ENCODE measurements around the gene TNFRSF1B. TPM values are rescaled to one million over a fixed set of nuclear protein-coding genes. Genes with fewer than 3 reads are reported as not detected.
A peak's percentile ranks its signal among the peaks of the same experiment; 100 is the strongest.

The TNFRSF1B gene
- polyA plus RNA-seq, 6 donors from 2014 or later, result 29.0 to 54.0 (median 42.7) TPM

DNA sequence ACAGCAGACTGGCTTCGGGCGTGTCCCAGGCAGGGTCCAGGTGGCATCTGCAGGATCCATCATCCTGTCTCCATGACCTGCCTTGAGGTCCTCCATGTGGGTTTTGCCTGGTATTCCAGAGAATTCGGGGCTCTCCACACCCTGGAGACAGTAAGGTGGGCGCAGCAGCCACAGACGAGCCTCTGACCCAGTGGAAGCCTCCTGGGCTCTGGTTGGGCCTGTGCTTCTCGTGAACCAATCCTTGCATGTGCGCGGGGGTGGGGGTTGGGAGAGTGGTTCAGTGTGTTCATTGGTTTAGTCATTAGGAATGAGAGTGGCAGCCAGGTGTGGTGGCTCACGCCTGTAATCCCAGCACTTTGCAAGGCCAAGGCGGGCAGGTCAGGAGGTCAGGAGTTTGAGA, 32.1 kb upstream of the TNFRSF1B start:
- Mint-ChIP-seq H3K36me3 (no peaks in the 10 kb centered on the region), H3K4me1 (peaks cover 14 to 31% (median 25%) of the 10 kb centered on the region in 3 donors), H3K27me3 (no peaks in the 10 kb centered on the region), H3K4me3 (no peak overlapping the region), H3K9me3 (no peaks in the 10 kb centered on the region), H3K27ac (peak overlapping the region in 3 of 6 donors; percentile 5 to 85 (median 70))
- ATAC-seq (ENCODE audit: low read depth in 2 of 2) (no peak), DNase-seq (no peak)

DNA sequence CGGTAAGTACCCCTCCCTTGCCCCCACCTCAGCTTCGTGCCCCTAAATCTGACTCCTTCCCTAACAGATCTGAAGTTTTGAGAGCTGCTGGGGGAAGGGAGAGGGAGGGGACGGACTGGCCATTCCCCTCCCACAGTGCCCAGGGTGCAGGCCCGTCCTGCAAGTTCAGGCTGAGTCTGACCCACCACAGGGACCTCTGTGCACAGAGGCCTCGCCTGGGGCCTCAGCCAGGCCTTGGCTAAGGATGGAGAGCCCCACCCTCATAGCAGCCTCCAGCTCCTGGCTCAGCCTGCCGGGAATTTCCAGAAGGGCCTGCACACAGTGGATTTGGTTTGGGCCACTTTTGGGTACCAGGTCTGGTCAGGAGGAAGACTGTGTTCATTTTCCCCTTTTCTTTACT, 31.2 kb upstream of the TNFRSF1B start:
- Mint-ChIP-seq H3K4me1 (peaks cover 16 to 33% (median 25%) of the 10 kb centered on the region in 3 donors), H3K9me3 (no peaks in the 10 kb centered on the region), H3K4me3 (no peak overlapping the region), H3K27ac (peak overlapping the region in 2 of 6 donors; percentile 47 to 69), H3K27me3 (no peaks in the 10 kb centered on the region), H3K36me3 (no peaks in the 10 kb centered on the region)
- no peak for DNase-seq
- no peak for ATAC-seq (ENCODE audit: low read depth in 2 of 2)

DNA sequence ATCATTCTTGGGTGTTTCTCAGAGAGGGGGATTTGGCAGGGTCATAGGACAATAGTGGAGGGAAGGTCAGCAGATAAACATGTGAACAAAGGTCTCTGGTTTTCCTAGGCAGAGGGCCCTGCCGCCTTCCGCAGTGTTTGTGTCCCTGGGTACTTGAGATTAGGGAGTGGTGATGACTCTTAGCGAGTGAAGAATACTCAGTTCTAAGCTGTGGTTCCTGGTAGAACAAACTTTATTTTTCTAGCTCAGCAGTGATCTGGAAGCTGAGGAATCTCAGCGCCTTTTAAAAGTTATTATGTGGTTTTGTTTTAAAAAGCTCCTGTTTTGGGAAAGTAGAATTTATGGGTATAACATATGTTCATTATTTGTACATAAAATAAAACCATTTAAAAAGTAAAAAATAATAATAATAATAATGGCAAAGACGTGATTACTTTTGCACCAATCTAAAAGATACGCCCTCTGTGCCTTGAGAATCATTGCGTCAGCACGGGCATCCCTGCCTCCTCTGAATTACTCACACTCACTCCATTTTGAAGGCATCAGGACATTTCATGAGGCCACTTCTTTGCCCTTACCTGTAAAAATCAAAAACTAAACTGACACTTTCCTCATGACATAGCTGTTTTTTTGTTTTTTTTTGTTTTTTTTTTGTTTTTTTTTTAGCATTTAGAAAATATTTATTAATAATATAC, 29.7 kb upstream of the TNFRSF1B start:
- ATAC-seq (ENCODE audit: low read depth in 2 of 2) (no peak), DNase-seq (no peak)
- Mint-ChIP-seq H3K9me3 (no peaks in the 10 kb centered on the region), H3K36me3 (no peaks in the 10 kb centered on the region), H3K27me3 (no peaks in the 10 kb centered on the region), H3K4me3 (no peak overlapping the region), H3K27ac (peak overlapping the region in 2 of 6 donors; percentile 50 to 68), H3K4me1 (peaks cover 16 to 30% (median 25%) of the 10 kb centered on the region in 3 donors)

DNA sequence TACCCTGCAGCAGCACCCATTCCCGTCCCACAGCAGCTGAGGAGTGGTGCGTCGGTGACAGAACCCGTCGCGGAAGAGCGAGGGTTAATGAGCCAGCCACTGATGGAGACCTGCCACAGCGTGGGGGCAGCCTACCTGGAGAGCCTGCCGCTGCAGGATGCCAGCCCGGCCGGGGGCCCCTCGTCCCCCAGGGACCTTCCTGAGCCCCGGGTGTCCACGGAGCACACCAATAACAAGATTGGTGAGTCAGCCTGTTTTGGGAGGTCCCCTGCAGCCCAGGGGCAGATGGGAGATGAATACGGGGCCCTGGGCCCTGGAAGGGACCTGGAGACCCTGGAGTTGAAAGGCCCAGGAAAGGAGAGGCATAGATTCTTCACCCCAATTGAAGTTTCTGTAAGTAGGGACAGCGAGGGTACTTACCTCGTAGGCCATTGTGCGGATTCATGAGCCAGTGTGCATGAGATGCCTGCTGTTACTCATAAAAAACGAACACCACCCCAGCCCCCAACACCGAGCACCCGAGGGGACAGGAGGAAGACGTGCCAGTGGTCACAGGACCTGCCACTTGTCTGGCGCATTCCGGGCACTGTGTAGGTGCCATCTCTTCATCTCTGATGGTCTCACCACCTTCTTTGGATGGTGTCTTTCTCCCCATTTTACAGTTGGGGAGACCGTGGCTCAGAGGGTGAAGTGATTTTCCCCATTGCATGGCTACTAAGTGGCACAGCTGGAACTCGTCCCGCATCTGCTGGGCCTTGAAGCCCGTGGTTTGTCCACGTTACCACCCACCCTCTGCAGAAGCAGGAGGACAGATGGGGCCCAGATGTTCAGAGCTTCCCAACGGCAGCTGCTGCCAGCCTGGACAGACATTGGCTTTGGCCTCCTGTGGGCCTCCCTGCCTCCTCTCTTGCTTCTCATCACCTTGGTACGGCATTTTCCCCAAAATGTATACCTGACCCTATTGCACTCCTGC, 28.3 kb upstream of the TNFRSF1B start:
- H3K36me3 Mint-ChIP-seq, result no peaks in the 10 kb centered on the region
- DNase-seq, result no peak
- peaks cover 20 to 27% (median 25%) of the 10 kb centered on the region in 3 donors for H3K4me1 Mint-ChIP-seq
- peak overlapping the region in 3 of 6 donors; percentile 4 to 56 (median 38) for H3K27ac Mint-ChIP-seq
- no peaks in the 10 kb centered on the region for H3K27me3 Mint-ChIP-seq
- no peak for ATAC-seq (ENCODE audit: low read depth in 2 of 2)
- no peaks in the 10 kb centered on the region for H3K9me3 Mint-ChIP-seq
- H3K4me3 Mint-ChIP-seq, result no peak overlapping the region

DNA sequence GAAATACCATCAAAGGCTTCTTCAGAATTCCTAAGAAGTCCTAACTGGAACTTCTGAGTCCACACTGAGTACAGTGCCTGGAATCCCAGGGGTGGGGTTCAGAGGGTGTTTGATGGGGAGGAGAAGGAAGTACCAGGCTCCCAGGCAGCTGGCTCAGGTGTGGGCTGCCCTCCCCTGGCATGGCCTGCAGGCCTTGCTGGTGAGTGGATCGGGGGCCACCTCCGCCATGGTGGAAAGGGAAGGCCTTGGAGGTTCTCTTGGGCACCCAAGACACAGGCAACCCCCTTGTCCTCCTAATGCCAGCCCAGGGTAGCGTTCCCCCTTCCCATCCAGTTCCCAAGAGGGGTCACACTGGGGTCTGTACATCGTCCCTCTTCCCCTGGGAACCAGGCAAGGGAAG, 26.8 kb upstream of the TNFRSF1B start:
- H3K4me1 Mint-ChIP-seq, result peaks cover 27 to 35% (median 34%) of the 10 kb centered on the region in 3 donors
- H3K27me3 Mint-ChIP-seq, result no peaks in the 10 kb centered on the region
- DNase-seq, result no peak
- no peak for ATAC-seq (ENCODE audit: low read depth in 2 of 2)
- H3K9me3 Mint-ChIP-seq, result no peaks in the 10 kb centered on the region
- peak overlapping the region in 3 of 6 donors; percentile 4 to 91 (median 75) for H3K27ac Mint-ChIP-seq
- H3K36me3 Mint-ChIP-seq, result no peaks in the 10 kb centered on the region
- H3K4me3 Mint-ChIP-seq, result no peak overlapping the region

DNA sequence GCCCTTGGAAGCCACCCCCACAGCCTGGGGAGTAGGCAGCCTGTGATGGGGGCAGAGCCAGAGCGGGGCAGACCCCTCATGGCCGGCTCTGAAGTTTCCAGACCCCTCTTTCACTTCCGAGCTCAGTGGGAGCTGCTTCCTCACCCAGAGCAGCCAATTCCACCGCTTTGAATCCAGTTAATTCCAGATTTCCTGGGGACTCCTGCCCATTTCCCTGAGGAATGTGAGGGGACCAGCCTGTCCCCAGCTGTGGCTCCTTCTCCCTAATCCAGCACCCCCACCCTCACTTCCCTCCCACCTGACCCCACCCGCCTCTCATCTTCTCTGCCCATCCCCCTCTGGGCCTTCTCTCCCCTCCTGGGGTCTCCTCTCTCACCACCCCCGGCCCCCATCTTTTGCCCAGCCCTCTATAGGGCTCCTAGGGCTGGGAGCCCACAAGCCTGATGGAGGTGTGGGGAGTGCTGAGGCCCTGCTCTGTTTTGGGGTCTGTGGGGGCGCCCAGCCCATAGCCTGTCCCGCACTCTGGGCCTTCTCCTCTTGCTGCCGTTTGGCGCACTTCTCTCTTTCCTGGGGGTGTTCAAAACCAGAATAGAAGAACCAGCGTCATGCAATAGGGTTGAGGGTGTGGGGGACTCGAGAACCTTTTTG, 26.2 kb upstream of the TNFRSF1B start:
- Mint-ChIP-seq H3K27me3 (no peaks in the 10 kb centered on the region), H3K4me1 (peaks cover 31 to 41% (median 40%) of the 10 kb centered on the region in 3 donors), H3K4me3 (no peak overlapping the region), H3K9me3 (no peaks in the 10 kb centered on the region), H3K36me3 (no peaks in the 10 kb centered on the region), H3K27ac (peak overlapping the region in 5 of 6 donors; percentile 11 to 74 (median 50))
- DNase-seq (no peak), ATAC-seq (ENCODE audit: low read depth in 2 of 2) (no peak)

DNA sequence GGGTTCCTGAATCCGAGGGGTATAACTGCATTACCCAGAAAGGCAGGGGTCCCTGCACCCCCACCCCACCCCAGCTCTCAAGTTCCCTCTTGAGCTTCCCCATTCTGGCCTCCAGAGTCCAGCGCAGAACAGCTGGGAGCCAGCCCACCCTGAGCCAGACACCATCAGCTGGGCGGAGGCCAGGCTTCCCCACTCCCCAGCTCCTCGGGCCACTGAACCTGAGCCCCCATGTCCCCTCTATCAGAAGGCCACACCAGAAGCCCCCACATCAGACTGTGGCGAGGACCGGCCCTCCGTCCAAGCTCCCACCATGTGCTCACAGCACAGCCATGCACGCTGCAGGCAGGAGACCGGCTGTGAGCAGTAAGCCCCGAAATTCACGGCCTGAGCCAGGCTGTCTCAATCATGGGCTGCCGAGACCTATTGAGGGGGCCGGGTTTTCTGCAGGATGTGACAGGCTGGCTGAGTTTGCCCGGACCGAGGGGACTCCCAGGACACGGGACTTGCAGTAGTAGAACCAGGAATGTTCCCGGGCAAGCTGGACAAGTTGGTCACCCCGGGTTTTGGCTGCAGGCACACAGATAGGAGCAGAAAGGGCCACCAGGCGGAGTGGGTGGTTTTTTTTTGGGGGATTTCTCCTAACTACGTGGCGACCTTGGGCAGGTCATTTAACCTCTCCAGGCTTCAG, 25.5 kb upstream of the TNFRSF1B start:
- DNase-seq (no peak), ATAC-seq (ENCODE audit: low read depth in 2 of 2) (no peak)
- Mint-ChIP-seq H3K9me3 (no peaks in the 10 kb centered on the region), H3K4me1 (peaks cover 29 to 46% (median 44%) of the 10 kb centered on the region in 3 donors), H3K4me3 (no peak overlapping the region), H3K27me3 (no peaks in the 10 kb centered on the region), H3K36me3 (no peaks in the 10 kb centered on the region), H3K27ac (peak overlapping the region in 4 of 6 donors; percentile 11 to 63 (median 52))

DNA sequence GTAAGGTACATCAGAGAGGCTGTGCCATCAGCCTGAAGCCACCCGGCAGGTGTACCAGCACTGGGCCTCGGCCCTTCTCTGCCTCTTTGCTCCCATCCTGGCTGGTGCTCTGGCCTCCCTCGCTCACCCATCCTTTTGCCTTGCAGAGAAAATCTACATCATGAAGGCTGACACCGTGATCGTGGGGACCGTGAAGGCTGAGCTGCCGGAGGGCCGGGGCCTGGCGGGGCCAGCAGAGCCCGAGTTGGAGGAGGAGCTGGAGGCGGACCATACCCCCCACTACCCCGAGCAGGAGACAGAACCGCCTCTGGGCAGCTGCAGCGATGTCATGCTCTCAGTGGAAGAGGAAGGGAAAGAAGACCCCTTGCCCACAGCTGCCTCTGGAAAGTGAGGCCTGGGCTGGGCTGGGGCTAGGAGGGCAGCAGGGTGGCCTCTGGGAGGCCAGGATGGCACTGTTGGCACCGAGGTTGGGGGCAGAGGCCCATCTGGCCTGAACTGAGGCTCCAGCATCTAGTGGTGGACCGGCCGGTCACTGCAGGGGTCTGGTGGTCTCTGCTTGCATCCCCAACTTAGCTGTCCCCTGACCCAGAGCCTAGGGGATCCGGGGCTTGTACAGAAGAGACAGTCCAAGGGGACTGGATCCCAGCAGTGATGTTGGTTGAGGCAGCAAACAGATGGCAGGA, 24.5 kb upstream of the TNFRSF1B start:
- no peak for ATAC-seq (ENCODE audit: low read depth in 2 of 2)
- Mint-ChIP-seq H3K4me1 (peaks cover 39 to 56% (median 54%) of the 10 kb centered on the region in 3 donors), H3K9me3 (no peaks in the 10 kb centered on the region), H3K27me3 (no peaks in the 10 kb centered on the region), H3K36me3 (no peaks in the 10 kb centered on the region), H3K4me3 (peak overlapping the region in 1 of 8 donors; percentile 45), H3K27ac (peak overlapping the region in 3 of 6 donors; percentile 20 to 52 (median 30))
- no peak for DNase-seq

DNA sequence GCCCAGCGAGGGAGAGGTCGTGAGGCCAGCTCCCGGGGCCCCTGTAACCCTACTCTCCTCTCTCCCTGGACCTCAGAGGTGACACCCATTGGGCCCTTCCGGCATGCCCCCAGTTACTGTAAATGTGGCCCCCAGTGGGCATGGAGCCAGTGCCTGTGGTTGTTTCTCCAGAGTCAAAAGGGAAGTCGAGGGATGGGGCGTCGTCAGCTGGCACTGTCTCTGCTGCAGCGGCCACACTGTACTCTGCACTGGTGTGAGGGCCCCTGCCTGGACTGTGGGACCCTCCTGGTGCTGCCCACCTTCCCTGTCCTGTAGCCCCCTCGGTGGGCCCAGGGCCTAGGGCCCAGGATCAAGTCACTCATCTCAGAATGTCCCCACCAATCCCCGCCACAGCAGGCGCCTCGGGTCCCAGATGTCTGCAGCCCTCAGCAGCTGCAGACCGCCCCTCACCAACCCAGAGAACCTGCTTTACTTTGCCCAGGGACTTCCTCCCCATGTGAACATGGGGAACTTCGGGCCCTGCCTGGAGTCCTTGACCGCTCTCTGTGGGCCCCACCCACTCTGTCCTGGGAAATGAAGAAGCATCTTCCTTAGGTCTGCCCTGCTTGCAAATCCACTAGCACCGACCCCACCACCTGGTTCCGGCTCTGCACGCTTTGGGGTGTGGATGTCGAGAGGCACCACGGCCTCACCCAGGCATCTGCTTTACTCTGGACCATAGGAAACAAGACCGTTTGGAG, 23.7 kb upstream of the TNFRSF1B start:
- no peak for DNase-seq
- no peaks in the 10 kb centered on the region for H3K9me3 Mint-ChIP-seq
- H3K36me3 Mint-ChIP-seq, result no peaks in the 10 kb centered on the region
- no peaks in the 10 kb centered on the region for H3K27me3 Mint-ChIP-seq
- ATAC-seq (ENCODE audit: low read depth in 2 of 2), result peak; percentile 30 to 38
- H3K4me3 Mint-ChIP-seq, result peak overlapping the region in 7 of 8 donors; percentile 22 to 79 (median 65)
- peaks cover 43 to 64% (median 62%) of the 10 kb centered on the region in 3 donors for H3K4me1 Mint-ChIP-seq
- H3K27ac Mint-ChIP-seq, result peak overlapping the region; percentile 57 to 95 (median 82)

DNA sequence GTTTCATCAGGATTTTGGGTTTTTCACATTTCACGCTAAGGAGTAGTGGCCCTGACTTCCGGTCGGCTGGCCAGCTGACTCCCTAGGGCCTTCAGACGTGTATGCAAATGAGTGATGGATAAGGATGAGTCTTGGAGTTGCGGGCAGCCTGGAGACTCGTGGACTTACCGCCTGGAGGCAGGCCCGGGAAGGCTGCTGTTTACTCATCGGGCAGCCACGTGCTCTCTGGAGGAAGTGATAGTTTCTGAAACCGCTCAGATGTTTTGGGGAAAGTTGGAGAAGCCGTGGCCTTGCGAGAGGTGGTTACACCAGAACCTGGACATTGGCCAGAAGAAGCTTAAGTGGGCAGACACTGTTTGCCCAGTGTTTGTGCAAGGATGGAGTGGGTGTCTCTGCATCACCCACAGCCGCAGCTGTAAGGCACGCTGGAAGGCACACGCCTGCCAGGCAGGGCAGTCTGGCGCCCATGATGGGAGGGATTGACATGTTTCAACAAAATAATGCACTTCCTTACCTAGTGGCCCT, 23.1 kb upstream of the TNFRSF1B start:
- Mint-ChIP-seq H3K4me1 (peaks cover 45 to 70% (median 68%) of the 10 kb centered on the region in 3 donors), H3K9me3 (no peaks in the 10 kb centered on the region), H3K4me3 (peak overlapping the region in 7 of 8 donors; percentile 5 to 79 (median 65)), H3K27me3 (no peaks in the 10 kb centered on the region), H3K27ac (peak overlapping the region; percentile 57 to 95 (median 82)), H3K36me3 (no peaks in the 10 kb centered on the region)
- ATAC-seq (ENCODE audit: low read depth in 2 of 2) (peak; percentile 78 to 79), DNase-seq (no peak)

DNA sequence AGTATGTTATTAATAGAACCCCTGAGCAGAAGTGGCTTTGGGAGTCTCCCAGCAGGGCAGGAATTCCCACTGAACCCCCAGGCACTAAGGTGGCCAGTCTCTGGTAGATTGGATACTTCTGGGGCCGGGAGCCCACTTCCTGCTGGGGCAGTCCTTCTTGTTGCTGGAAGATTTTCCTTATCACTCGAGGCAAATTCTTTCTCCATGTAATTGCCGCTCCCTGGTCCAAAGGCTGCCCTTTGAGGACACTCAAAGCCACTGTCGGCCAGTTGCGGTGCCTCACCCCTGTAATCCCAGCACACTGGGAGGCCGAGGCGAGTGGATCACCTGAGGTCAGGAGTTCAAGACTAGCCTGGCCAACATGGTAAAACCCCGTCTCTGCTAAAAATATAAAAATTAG, 22.6 kb upstream of the TNFRSF1B start:
- peaks cover 0 to 2% (median 0%) of the 10 kb centered on the region in 7 donors for H3K9me3 Mint-ChIP-seq
- H3K27me3 Mint-ChIP-seq, result no peaks in the 10 kb centered on the region
- no peaks in the 10 kb centered on the region for H3K36me3 Mint-ChIP-seq
- H3K27ac Mint-ChIP-seq, result peak overlapping the region in 4 of 6 donors; percentile 77 to 95 (median 82)
- H3K4me3 Mint-ChIP-seq, result peak overlapping the region in 5 of 8 donors; percentile 63 to 79 (median 72)
- DNase-seq (no peak), ATAC-seq (ENCODE audit: low read depth in 2 of 2) (no peak)
- peaks cover 46 to 73% (median 72%) of the 10 kb centered on the region in 3 donors for H3K4me1 Mint-ChIP-seq
